LNCAP (cell line): ENCODE data around the gene CNTROB.

Experiments
- CTCF ChIP-seq: fragments of 450-650 bp; IDR thresholded peaks from 2 replicates; pipeline ENCODE4 v1.5.1; 2017; ENCODE audit warnings: mild to moderate bottlenecking

CNTROB gene

GRCh38 chr17:7897090-7897489, 34.9 kb upstream of the CNTROB start:
- no peak for TF ChIP-seq CTCF

- no peak for TF ChIP-seq CTCF
Observed at GRCh38 chr17:7897773-7898172, 34.2 kb upstream of the CNTROB start.

- TF ChIP-seq CTCF = no peak
Observed at GRCh38 chr17:7903154-7904103, 28.6 kb upstream of the CNTROB start.

- no peak for TF ChIP-seq CTCF
Observed at GRCh38 chr17:7909089-7909488, 22.9 kb upstream of the CNTROB start.

GRCh38 chr17:7910281-7910680, 21.7 kb upstream of the CNTROB start:
- no peak for TF ChIP-seq CTCF

GRCh38 chr17:7910711-7911110, 21.3 kb upstream of the CNTROB start:
- no peak for TF ChIP-seq CTCF

GRCh38 chr17:7911116-7911515, 20.9 kb upstream of the CNTROB start:
- TF ChIP-seq CTCF = no peak
